H9 (cell line): ENCODE data around the gene INSL3. TPM values are rescaled to one million over a fixed set of nuclear protein-coding genes. Genes with fewer than 3 reads are reported as not detected.

ENCODE experiments used
- DNase-seq: peaks from one replicate; pipeline ENCODE4 v3.0.0-alpha.2; 2017
- H2AFZ ChIP-seq: one replicate; pipeline ENCODE4 v1.6.1; 2013; ENCODE audit warnings: mild to moderate bottlenecking, low read length, control low read depth, moderate library complexity
- H2AK5ac ChIP-seq: 2 replicates; pipeline ENCODE4 v1.6.1; 2013; ENCODE audit warnings: low read length, control low read depth, mixed read lengths; ENCODE audit not compliant: insufficient read length
- H2BK120ac ChIP-seq: one replicate; pipeline ENCODE4 v1.6.1; 2013; ENCODE audit warnings: low read depth, mild to moderate bottlenecking, low read length, control low read depth, inconsistent platforms; ENCODE audit not compliant: poor library complexity, severe bottlenecking
- H2BK12ac ChIP-seq: 2 replicates; pipeline ENCODE4 v1.6.1; 2013; ENCODE audit warnings: low read length, control low read depth, mixed read lengths, low read depth; ENCODE audit not compliant: insufficient read length
- H2BK15ac ChIP-seq: 2 replicates; pipeline ENCODE4 v1.6.1; 2013; ENCODE audit warnings: low read depth, low read length, control low read depth
- H2BK20ac ChIP-seq: one replicate; pipeline ENCODE4 v1.6.1; 2013; ENCODE audit warnings: low read depth, mild to moderate bottlenecking, low read length, control low read depth, inconsistent platforms; ENCODE audit not compliant: poor library complexity, severe bottlenecking
- H2BK5ac ChIP-seq: 2 replicates; pipeline ENCODE4 v1.6.1; 2013; ENCODE audit warnings: low read length, control low read depth, mixed read lengths; ENCODE audit not compliant: insufficient read length
- H3K14ac ChIP-seq: 2 replicates; pipeline ENCODE4 v1.6.1; 2013; ENCODE audit warnings: low read length, control low read depth; ENCODE audit not compliant: insufficient read depth
- H3K18ac ChIP-seq: 2 replicates; pipeline ENCODE4 v1.6.1; 2013; ENCODE audit warnings: low read depth, mild to moderate bottlenecking, mixed read lengths, low read length, control low read depth; ENCODE audit not compliant: insufficient read length
- H3K23ac ChIP-seq: 2 replicates; pipeline ENCODE4 v1.6.1; 2013; ENCODE audit warnings: low read length, control low read depth, mixed read lengths, low read depth; ENCODE audit not compliant: insufficient read length
- H3K23me2 ChIP-seq: 2 replicates; pipeline ENCODE4 v1.6.1; 2013; ENCODE audit warnings: low read depth, mild to moderate bottlenecking, mixed read lengths, low read length, control low read depth; ENCODE audit not compliant: insufficient read length, poor library complexity, severe bottlenecking
- H3K27ac ChIP-seq: 2 replicates; pipeline ENCODE4 v1.5.1; 2013; ENCODE audit warnings: low read length, control low read depth, mixed read lengths, low read depth; ENCODE audit not compliant: insufficient read length
- H3K27me3 ChIP-seq: 2 replicates; pipeline ENCODE4 v1.6.1; 2013; ENCODE audit warnings: low read length, control low read depth, inconsistent platforms; ENCODE audit not compliant: insufficient read depth
- H3K4ac ChIP-seq: 2 replicates; pipeline ENCODE4 v1.6.1; 2013; ENCODE audit warnings: low read depth, mild to moderate bottlenecking, control low read depth, inconsistent platforms, low read length, moderate library complexity
- H3K4me1 ChIP-seq: 2 replicates; pipeline ENCODE4 v1.6.1; 2013; ENCODE audit warnings: low read length, control low read depth, inconsistent platforms; ENCODE audit not compliant: insufficient read depth
- H3K4me2 ChIP-seq: 2 replicates; pipeline ENCODE4 v1.6.1; 2013; ENCODE audit warnings: low read length, control low read depth, mixed read lengths; ENCODE audit not compliant: insufficient read length, insufficient read depth
- H3K56ac ChIP-seq: 2 replicates; pipeline ENCODE4 v1.6.1; 2013; ENCODE audit warnings: low read depth, mild to moderate bottlenecking, mixed read lengths, low read length, control low read depth; ENCODE audit not compliant: insufficient read length
- H3K79me1 ChIP-seq: 2 replicates; pipeline ENCODE4 v1.6.1; 2013; ENCODE audit warnings: low read depth, mild to moderate bottlenecking, moderate library complexity, low read length, control low read depth, inconsistent platforms; ENCODE audit not compliant: insufficient read depth, poor library complexity, severe bottlenecking
- H3K79me2 ChIP-seq: 2 replicates; pipeline ENCODE4 v1.6.1; 2013; ENCODE audit warnings: low read length, control low read depth, inconsistent platforms; ENCODE audit not compliant: insufficient read depth
- H3K9ac ChIP-seq: 2 replicates; pipeline ENCODE4 v1.6.1; 2013; ENCODE audit warnings: low read length, control low read depth, mixed read lengths; ENCODE audit not compliant: insufficient read length; ENCODE audit errors: extremely low read depth
- H3K9me3 ChIP-seq: one replicate; pipeline ENCODE4 v1.6.1; 2013; ENCODE audit warnings: low read depth, low read length, inconsistent platforms; ENCODE audit not compliant: control insufficient read depth
- H3T11ph ChIP-seq: one replicate; pipeline ENCODE4 v1.6.1; 2013; ENCODE audit warnings: mild to moderate bottlenecking, low read length, control low read depth, inconsistent platforms
- H4K20me1 ChIP-seq: one replicate; pipeline ENCODE4 v1.6.1; 2013; ENCODE audit not compliant: control insufficient read depth, insufficient read length, insufficient read depth
- H4K5ac ChIP-seq: 2 replicates; pipeline ENCODE4 v1.6.1; 2013; ENCODE audit warnings: low read depth, mild to moderate bottlenecking, mixed read lengths, low read length, control low read depth; ENCODE audit not compliant: insufficient read length
- H4K8ac ChIP-seq: replicated peaks from 2 replicates; pipeline ENCODE4 v1.6.1; 2013; ENCODE audit warnings: low read length, control low read depth, mixed read lengths, low read depth; ENCODE audit not compliant: insufficient read length
- H4K91ac ChIP-seq: 2 replicates; pipeline ENCODE4 v1.6.1; 2013; ENCODE audit warnings: low read depth, mild to moderate bottlenecking, moderate library complexity, mixed read lengths, low read length, control low read depth; ENCODE audit not compliant: insufficient read length
- H3K27ac Mint-ChIP-seq, 3 experiments: 2 replicates in 2 of 3; 3 replicates in 1 of 3; pipeline ENCODE4 v1.8.0; 2020 to 2021; ENCODE audit warnings: mixed read lengths in 3 of 3, mild to moderate bottlenecking in 1 of 3, moderate library complexity in 1 of 3
- H3K27me3 Mint-ChIP-seq: 2 replicates; pipeline ENCODE4 v1.8.0; 2021; ENCODE audit warnings: low read depth, mild to moderate bottlenecking, moderate library complexity, mixed read lengths
- H3K36me3 Mint-ChIP-seq, 3 experiments: 2 replicates in 2 of 3; 3 replicates in 1 of 3; pipeline ENCODE4 v1.8.0; 2020 to 2021; ENCODE audit warnings: low read depth in 3 of 3, mixed read lengths in 3 of 3; ENCODE audit not compliant: insufficient read depth in 1 of 3
- H3K4me1 Mint-ChIP-seq, 2 experiments: 2 replicates each; pipeline ENCODE4 v1.8.0; 2020; ENCODE audit warnings: mixed read lengths in 2 of 2
- H3K4me3 Mint-ChIP-seq, 2 experiments: 2 replicates in 1 of 2; 3 replicates in 1 of 2; pipeline ENCODE4 v1.8.0; 2020 to 2021; ENCODE audit warnings: mild to moderate bottlenecking in 2 of 2, mixed read lengths in 2 of 2, moderate library complexity in 1 of 2
- H3K9me3 Mint-ChIP-seq, 2 experiments: 2 replicates in 1 of 2; 3 replicates in 1 of 2; pipeline ENCODE4 v1.8.0; 2020; ENCODE audit warnings: mild to moderate bottlenecking in 2 of 2, mixed read lengths in 2 of 2, moderate library complexity in 1 of 2
- CTCF ChIP-seq: fragments of 200-600 bp; sonication (generic); conservative IDR thresholded peaks from 3 replicates; pipeline ENCODE4 v1.8.0; 2021; ENCODE audit warnings: antibody characterized with exemption, mild to moderate bottlenecking
- WGBS: extraction: QIAGEN DNeasy Blood & Tissue Kit; methylation state at CpG from one replicate; pipeline ENCODE4 v1.1.7; 2013; ENCODE audit warnings: missing lambda C conversion rate, low lambda C conversion rate, mixed read lengths; ENCODE audit not compliant: insufficient read length; ENCODE audit errors: extremely low coverage; 5-methylcytosine and 5-hydroxymethylcytosine counted together
- total RNA-seq: library from RNA; stranded (reverse); gene quantifications from 2 replicates; pipeline ENCODE4 v1.2.1, GENCODE V29; 2021

Gene INSL3
- total RNA-seq, 1 experiment from 2014 or later: 0.63 TPM

GRCh38 chr19:17811103-17811502 lies 10.2 kb downstream of the INSL3 start:
- Mint-ChIP-seq H3K27me3 (peaks cover 2% of the 10 kb centered on the region), H3K4me3 (no peak overlapping the region), H3K9me3 (no peaks in the 10 kb centered on the region), H3K4me1 (no peaks in the 10 kb centered on the region), H3K27ac (no peak overlapping the region), H3K36me3 (no peaks in the 10 kb centered on the region)
- no peak overlapping the region for H2BK5ac ChIP-seq
- H3K23ac ChIP-seq: no peak overlapping the region
- no peaks in the 10 kb centered on the region for H4K20me1 ChIP-seq
- H3K56ac ChIP-seq: no peak overlapping the region
- H2BK12ac ChIP-seq: no peak overlapping the region
- H3K27me3 ChIP-seq: no peaks in the 10 kb centered on the region
- no peak overlapping the region for H2BK120ac ChIP-seq
- no peak overlapping the region for H3T11ph ChIP-seq
- no peaks in the 10 kb centered on the region for H3K9me3 ChIP-seq
- no peak overlapping the region for H3K18ac ChIP-seq
- H2BK20ac ChIP-seq: no peak overlapping the region
- H2BK15ac ChIP-seq: no peak overlapping the region
- H4K91ac ChIP-seq: no peak overlapping the region
- H3K79me2 ChIP-seq: no peaks in the 10 kb centered on the region
- H3K4ac ChIP-seq: no peak overlapping the region
- TF ChIP-seq CTCF: no peak
- H3K14ac ChIP-seq: no peak overlapping the region; the same call in 1 of the 2 replicates
- H3K79me1 ChIP-seq: no peaks in the 10 kb centered on the region
- H2AK5ac ChIP-seq: no peak overlapping the region
- DNase-seq: no peak
- no peaks in the 10 kb centered on the region for H3K4me1 ChIP-seq
- peak overlapping the region; percentile 72 for H4K8ac ChIP-seq
- no peak overlapping the region for H2AFZ ChIP-seq
- H3K27ac ChIP-seq: no peak overlapping the region
- no peak overlapping the region for H3K9ac ChIP-seq
- no peak overlapping the region for H4K5ac ChIP-seq
- WGBS: no CpG with 5 or more reads among the region's 2 CpGs
- H3K4me2 ChIP-seq: no peak overlapping the region
- H3K23me2 ChIP-seq: no peaks in the 10 kb centered on the region
